HepG2 (cell line): Measurements from ENCODE around the gene TNXB. TPM values are rescaled to one million over a fixed set of nuclear protein-coding genes. Genes with fewer than 3 reads are reported as not detected.

Experiments
- ATAC-seq: fragments of 200-7000 bp; cut with Tn5 transposase; 3 replicates; pipeline ENCODE4 v1.9.1; 2020; ENCODE audit warnings: mild to moderate bottlenecking, moderate library complexity
- BruUV-seq: library from RNA; stranded (reverse); fragments of 400-500 nt; replicated peaks from 2 replicates; lab custom pipeline; 2021; lab: Mats Ljungman, UMichigan
- CTCF ChIA-PET: fragments of 300-600 bp; formaldehyde crosslinking; extraction: SDS; loops from one replicate; lab custom pipeline; 2021; ENCODE audit warnings: low total read pairs, inconsistent platforms, low intra/inter-chr PET ratio; lab: Yijun Ruan, JAX
- POLR2A ChIA-PET: fragments of 350-600 bp; sonication (Branson Sonifier 250); formaldehyde crosslinking; loops from one replicate; lab custom pipeline; 2020; ENCODE audit warnings: antibody characterized with exemption, inconsistent platforms; lab: Yijun Ruan, JAX
- DNase-seq: peaks from one replicate; pipeline ENCODE4 v3.0.0-alpha.2; 2015; ENCODE audit warnings: low spot score
- FAIRE-seq: peaks from 3 replicates; lab custom pipeline; 2011; peaks lifted over from hg19 to GRCh38; lab: Jason Lieb, UNC
- H2AFZ ChIP-seq: one replicate; pipeline ENCODE4 v1.6.1; 2011; ENCODE audit warnings: low read length, inconsistent platforms
- H3K27ac ChIP-seq: fragments of 300-600 bp; 3 replicates; pipeline ENCODE4 v1.8.0; 2011; ENCODE audit warnings: mixed run types, mild to moderate bottlenecking, mixed read lengths, low read length, inconsistent platforms; ENCODE audit not compliant: insufficient read depth; ENCODE audit errors: extremely low read length
- H3K27me3 ChIP-seq, 2 experiments: fragments of 200-600 bp in 1 of 2; 2 replicates in 1 of 2; 3 replicates in 1 of 2; pipeline versions ENCODE4 v1.6.0 to v1.8.0; 2011; ENCODE audit warnings: low read length in 2 of 2, mild to moderate bottlenecking in 2 of 2, moderate library complexity in 2 of 2, inconsistent platforms in 1 of 2; ENCODE audit not compliant: insufficient read depth in 2 of 2, control insufficient read depth in 1 of 2
- H3K36me3 ChIP-seq, 2 experiments: fragments of 200-600 bp in 1 of 2; replicated peaks in 1 of 2; 2 replicates in 1 of 2; 3 replicates in 1 of 2; pipeline versions ENCODE4 v1.5.1 to v1.8.0; 2011; ENCODE audit warnings: low read length in 2 of 2, inconsistent platforms in 1 of 2; ENCODE audit not compliant: insufficient read depth in 2 of 2, control insufficient read depth in 1 of 2
- H3K4me1 ChIP-seq: 2 replicates; pipeline ENCODE4 v1.5.1; 2012; ENCODE audit warnings: low read length, inconsistent platforms; ENCODE audit not compliant: insufficient read depth
- H3K4me2 ChIP-seq: 2 replicates; pipeline ENCODE4 v1.6.0; 2011; ENCODE audit warnings: low read depth, low read length, inconsistent platforms
- H3K4me3 ChIP-seq, 3 experiments: fragments of 200-600 bp in 1 of 3; sonication (generic), shearing (Covaris generic) in 1 of 3; replicated peaks in 1 of 3; 2 replicates each; pipeline ENCODE4 v1.5.1; 2011 to 2016; ENCODE audit warnings: low read length in 3 of 3, inconsistent platforms in 2 of 3, low read depth in 2 of 3, mild to moderate bottlenecking in 2 of 3, control low read depth in 1 of 3, mixed read lengths in 1 of 3; ENCODE audit not compliant: insufficient read depth in 1 of 3
- H3K79me2 ChIP-seq: one replicate; pipeline ENCODE4 v1.6.1; 2011; ENCODE audit warnings: low read length, inconsistent platforms; ENCODE audit not compliant: insufficient read depth
- H3K9ac ChIP-seq: 2 replicates; pipeline ENCODE4 v1.6.0; 2011; ENCODE audit warnings: mild to moderate bottlenecking, low read depth, low read length, inconsistent platforms; ENCODE audit not compliant: insufficient read depth
- H3K9me3 ChIP-seq: 2 replicates; pipeline ENCODE4 v1.5.1; 2012; ENCODE audit warnings: mild to moderate bottlenecking, low read length
- H4K20me1 ChIP-seq: 2 replicates; pipeline ENCODE4 v1.6.0; 2011; ENCODE audit warnings: inconsistent platforms, mild to moderate bottlenecking, low read length, moderate library complexity; ENCODE audit not compliant: insufficient read depth
- FOSL2 ChIP-seq: sonication (generic); formaldehyde crosslinking; IDR thresholded peaks from 2 replicates; pipeline ENCODE4 v1.4.0; 2020; ENCODE audit warnings: missing genetic modification reagents
- JDP2 ChIP-seq: sonication (generic); formaldehyde crosslinking; IDR thresholded peaks from 2 replicates; pipeline ENCODE4 v1.8.1; 2022; ENCODE audit warnings: missing genetic modification reagents, borderline replicate concordance
- NCOA5 ChIP-seq: sonication (generic); formaldehyde crosslinking; IDR thresholded peaks from 2 replicates; pipeline ENCODE4 v1.4.0; 2020; ENCODE audit warnings: missing genetic modification reagents
- TBX3 ChIP-seq: fragments of 450-650 bp; IDR thresholded peaks from 2 replicates; pipeline ENCODE4 v1.6.1; 2017; ENCODE audit warnings: antibody characterized with exemption, mild to moderate bottlenecking, inconsistent platforms, borderline replicate concordance
- TCF12 ChIP-seq, 2 experiments: fragments of 450-650 bp in 1 of 2; sonication (generic) in 1 of 2; formaldehyde crosslinking in 1 of 2; IDR thresholded peaks; 2 replicates each; pipeline versions ENCODE4 v1.6.1 to v1.8.0; 2017 to 2022; ENCODE audit warnings: antibody characterized with exemption in 1 of 2, mild to moderate bottlenecking in 1 of 2, missing genetic modification reagents in 1 of 2, moderate library complexity in 1 of 2
- TEAD3 ChIP-seq: optimal IDR thresholded peaks from 2 replicates; pipeline ENCODE3; 2016; ENCODE audit warnings: borderline replicate concordance
- TGIF2 ChIP-seq: IDR thresholded peaks from 2 replicates; pipeline ENCODE4 v1.6.1; 2016; ENCODE audit warnings: control low read depth, missing compliant biosample characterization
- ZNF33B ChIP-seq: sonication (generic); formaldehyde crosslinking; IDR thresholded peaks from 2 replicates; pipeline ENCODE4 v1.5.1; 2020; ENCODE audit warnings: mild to moderate bottlenecking, missing genetic modification reagents
- ZNF468 ChIP-seq: sonication (generic); formaldehyde crosslinking; IDR thresholded peaks from 2 replicates; pipeline ENCODE4 v1.8.0; 2022; ENCODE audit warnings: mild to moderate bottlenecking, moderate library complexity, missing genetic modification reagents
- ZNF580 ChIP-seq: IDR thresholded peaks from 2 replicates; pipeline ENCODE4 v1.6.1; 2016; ENCODE audit warnings: low read depth, borderline replicate concordance
- ZNF660 ChIP-seq: sonication (generic); formaldehyde crosslinking; IDR thresholded peaks from 2 replicates; pipeline ENCODE4 v1.5.1; 2020; ENCODE audit warnings: mild to moderate bottlenecking, low read depth, missing genetic modification reagents, borderline replicate concordance
- ZNF782 ChIP-seq: sonication (generic); formaldehyde crosslinking; IDR thresholded peaks from 2 replicates; pipeline ENCODE4 v1.4.0; 2020; ENCODE audit warnings: missing genetic modification reagents, mild to moderate bottlenecking, borderline replicate concordance
- WGBS: methylation state at CpG from one replicate; pipeline ENCODE4 v1.1.6; 2017; ENCODE audit warnings: low lambda C conversion rate; 5-methylcytosine and 5-hydroxymethylcytosine counted together
- in situ Hi-C: cut with HindIII; loops from 2 replicates; pipeline ENCODE4 v1.10.0; 2017; ENCODE audit warnings: low pct_unique_long_range_greater_than_20kb; ENCODE audit not compliant: extremely low pct_ligation_motif_present
- intact Hi-C: fragments of 100-400 bp; cut with micrococcal nuclease; formaldehyde crosslinking; loops from one replicate; pipeline ENCODE4 v1.10.0; 2022; ENCODE audit not compliant: unreplicated experiment
- polyA plus RNA-seq, 8 experiments: library from polyadenylated mRNA; depleted of rRNA in 3 of 8; stranded (reverse) in 7 of 8; unstranded in 1 of 8; fragments of >200 nt; fragmentation: Illumina TruSeq in 4 of 8; extraction: Trizol in 4 of 8; gene quantifications; 2 replicates each; pipeline versions ENCODE4 v1.2.1 to v1.2.3, GENCODE V29; 2011 to 2016; ENCODE audit warnings: low read depth in 4 of 8, missing spikeins in 1 of 8, mixed read lengths in 1 of 8; ENCODE audit not compliant: insufficient read depth in 1 of 8
- total RNA-seq, 5 experiments: library from RNA; depleted of rRNA; stranded (reverse); fragments of >200 nt; fragmentation: Illumina TruSeq; extraction: Trizol; gene quantifications; 2 replicates each; pipeline ENCODE4 v1.2.3, GENCODE V29; 2016; ENCODE audit warnings: low read depth in 1 of 5

The TNXB gene
- total and polyA plus RNA-seq, 2 of the 13 experiments (the other 11 are each of a cell fraction or from before 2014, with no cell fraction given) = 1.6 to 2.7 TPM

- CTCF ChIA-PET = no interaction called here
- no peak overlapping the region for H3K4me2 ChIP-seq
- no peak overlapping the region for H3K4me3 ChIP-seq
- H3K36me3 ChIP-seq = no peaks in the 10 kb centered on the region
- BruUV-seq = no TSS peak
- H3K27ac ChIP-seq = no peak overlapping the region
- no peak for DNase-seq
- no peaks in the 10 kb centered on the region for H3K4me1 ChIP-seq
- TF ChIP-seq JDP2 (CRISPR knock-in tag) = no peak
- no peak for TF ChIP-seq TEAD3 (CRISPR knock-in tag)
- no peak for TF ChIP-seq ZNF580 (CRISPR knock-in tag)
- TF ChIP-seq FOSL2 (CRISPR knock-in tag) = no peak
- TF ChIP-seq NCOA5 (CRISPR knock-in tag) = no peak
- TF ChIP-seq TGIF2 (CRISPR knock-in tag) = no peak
- no peak for TF ChIP-seq ZNF782 (CRISPR knock-in tag)
- no peak for TF ChIP-seq TCF12 (IDR thresholded peaks at IDR 0.05)
- no peak for TF ChIP-seq TCF12 (CRISPR knock-in tag; IDR thresholded peaks at IDR 0.05)
- no peak for TF ChIP-seq ZNF33B
- TF ChIP-seq TBX3 = no peak
- TF ChIP-seq ZNF660 (CRISPR knock-in tag) = no peak
- TF ChIP-seq ZNF468 = no peak
- TF ChIP-seq, all 625 proteins: peak for 0
- peaks cover 23 to 88% of the 10 kb centered on the region in 2 experiments for H3K27me3 ChIP-seq
- H2AFZ ChIP-seq = no peak overlapping the region
- ATAC-seq (no peak), FAIRE-seq (no peak)
- WGBS = 36% methylated on average over 15 of the region's 16 CpGs
- POLR2A ChIA-PET = no interaction called here
- H4K20me1 ChIP-seq = 0 out of 2 replicates have a peak, but pooled peaks cover 4% of the 10 kb centered on the region
- no peaks in the 10 kb centered on the region for H3K9me3 ChIP-seq
- no peak overlapping the region for H3K9ac ChIP-seq
- intact Hi-C loops = no loop called here
- no peaks in the 10 kb centered on the region for H3K79me2 ChIP-seq
- in situ Hi-C loops = no loop called here
These were observed 38.2 kb downstream of the TNXB start for GRCh38 chr6:32070814-32071543.
